Liver (tissue), 9 donors: Measurements from ENCODE around the gene MTURN. TPM values are rescaled to one million over a fixed set of nuclear protein-coding genes. Genes with fewer than 3 reads are reported as not detected.

Source experiments
- DNase-seq: peaks from one replicate; pipeline ENCODE4 v3.0.0-alpha.2; 2017; ENCODE audit warnings: low spot score
- H3K27ac ChIP-seq, 2 donors: one replicate each; pipeline ENCODE4 v1.7.0; 2013; ENCODE audit warnings: inconsistent platforms in 2 of 2, low read length in 2 of 2, control low read depth in 1 of 2, low read depth in 1 of 2, mild to moderate bottlenecking in 1 of 2
- H3K27me3 ChIP-seq, 4 donors: one replicate each; pipeline versions ENCODE4 v1.6.1 to v1.7.0; 2013; ENCODE audit warnings: low read length in 3 of 4, inconsistent platforms in 1 of 4, mild to moderate bottlenecking in 1 of 4, moderate library complexity in 1 of 4; ENCODE audit not compliant: control insufficient read depth in 4 of 4, insufficient read depth in 4 of 4
- H3K36me3 ChIP-seq, 4 donors: one replicate each; pipeline versions ENCODE4 v1.6.1 to v1.7.0; 2013; ENCODE audit warnings: low read length in 3 of 4, mild to moderate bottlenecking in 3 of 4, low read depth in 1 of 4, moderate library complexity in 1 of 4; ENCODE audit not compliant: control insufficient read depth in 4 of 4, insufficient read depth in 3 of 4
- H3K4me1 ChIP-seq, 4 donors: one replicate each; pipeline versions ENCODE4 v1.6.1 to v1.7.0; 2013; ENCODE audit warnings: low read length in 3 of 4, mild to moderate bottlenecking in 3 of 4, moderate library complexity in 1 of 4; ENCODE audit not compliant: control insufficient read depth in 4 of 4, insufficient read depth in 4 of 4
- H3K4me3 ChIP-seq, 3 donors: one replicate each; pipeline versions ENCODE4 v1.6.1 to v1.7.0; 2013; ENCODE audit warnings: low read length in 3 of 3, control low read depth in 1 of 3, low read depth in 1 of 3, mild to moderate bottlenecking in 1 of 3
- H3K9ac ChIP-seq, 2 donors: one replicate each; pipeline ENCODE4 v1.7.0; 2013; ENCODE audit warnings: low read length in 2 of 2, mild to moderate bottlenecking in 2 of 2, moderate library complexity in 2 of 2, control low read depth in 1 of 2, low read depth in 1 of 2
- H3K9me3 ChIP-seq, 4 donors: one replicate each; pipeline versions ENCODE4 v1.6.1 to v1.7.0; 2013; ENCODE audit warnings: low read length in 3 of 4; ENCODE audit not compliant: control insufficient read depth in 4 of 4
- EGR1 ChIP-seq, 2 donors: IDR thresholded peaks; 2 replicates each; pipeline ENCODE4 v1.6.1; 2016 to 2018; ENCODE audit warnings: antibody characterized with exemption in 2 of 2, low read depth in 2 of 2
- FOXA1 ChIP-seq: IDR thresholded peaks from 2 replicates; pipeline ENCODE4 v1.6.1; 2016; ENCODE audit warnings: antibody characterized with exemption
- FOXA2 ChIP-seq: IDR thresholded peaks from 2 replicates; pipeline ENCODE4 v1.6.1; 2016; ENCODE audit warnings: antibody characterized with exemption
- GABPA ChIP-seq, 2 donors: IDR thresholded peaks in 1 of 2; conservative IDR thresholded peaks in 1 of 2; 2 replicates each; pipeline ENCODE4 v1.6.1; 2016; ENCODE audit warnings: antibody characterized with exemption in 2 of 2, mild to moderate bottlenecking in 1 of 2, moderate library complexity in 1 of 2
- HNF4A ChIP-seq, 2 donors: conservative IDR thresholded peaks; 2 replicates each; pipeline ENCODE4 v1.6.1; 2016; ENCODE audit warnings: antibody characterized with exemption in 2 of 2, mild to moderate bottlenecking in 2 of 2
- HNF4G ChIP-seq: IDR thresholded peaks from 2 replicates; pipeline ENCODE4 v1.6.1; 2016; ENCODE audit warnings: antibody characterized with exemption
- JUND ChIP-seq, 2 donors: IDR thresholded peaks; 2 replicates each; pipeline ENCODE4 v1.6.1; 2016; ENCODE audit warnings: antibody characterized with exemption in 2 of 2
- NR2F2 ChIP-seq: IDR thresholded peaks from 2 replicates; pipeline ENCODE4 v1.6.1; 2016; ENCODE audit warnings: antibody characterized with exemption
- RAD21 ChIP-seq, 2 donors: IDR thresholded peaks; 2 replicates each; pipeline ENCODE4 v1.6.1; 2016; ENCODE audit warnings: antibody characterized with exemption in 2 of 2, mild to moderate bottlenecking in 2 of 2
- RXRA ChIP-seq, 2 donors: IDR thresholded peaks; 2 replicates each; pipeline ENCODE4 v1.6.1; 2017 to 2018; ENCODE audit warnings: antibody characterized with exemption in 2 of 2, mild to moderate bottlenecking in 1 of 2
- SP1 ChIP-seq: IDR thresholded peaks from 2 replicates; pipeline ENCODE4 v1.6.1; 2018; ENCODE audit warnings: antibody characterized with exemption, mild to moderate bottlenecking
- YY1 ChIP-seq: IDR thresholded peaks from 2 replicates; pipeline ENCODE4 v1.6.1; 2016; ENCODE audit warnings: antibody characterized with exemption, mild to moderate bottlenecking
- WGBS: extraction: QIAGEN DNeasy Blood & Tissue Kit; methylation state at CpG from one replicate; pipeline ENCODE4 v1.1.7; 2013; 5-methylcytosine and 5-hydroxymethylcytosine counted together
- polyA plus RNA-seq, 2 donors: library from polyadenylated mRNA; stranded (reverse) in 1 of 2; unstranded in 1 of 2; fragments of 200-250 nt in 1 of 2; fragments of >200 nt in 1 of 2; fragmentation: Nextera tagmentation in 1 of 2; extraction: Ambion mirVana in 1 of 2; gene quantifications; one replicate each; pipeline versions ENCODE4 v1.2.1 to v1.2.3, GENCODE V29; 2013 to 2015
- total RNA-seq, 2 donors: library from RNA; depleted of rRNA; stranded (reverse); fragments of >200 nt; gene quantifications; one replicate each; pipeline ENCODE4 v1.2.3, GENCODE V29; 2014
- TF ChIP-seq, protein P1 (sequence below): IDR thresholded peaks from 2 replicates; pipeline ENCODE4 v1.6.1; 2016; ENCODE audit warnings: antibody characterized with exemption
- TF ChIP-seq, protein P2 (sequence below): IDR thresholded peaks from 2 replicates; pipeline ENCODE4 v1.6.1; 2016; ENCODE audit warnings: antibody characterized with exemption, mild to moderate bottlenecking
- TF ChIP-seq, protein P3 (sequence below): IDR thresholded peaks from 2 replicates; pipeline ENCODE4 v1.6.1; 2016; ENCODE audit warnings: antibody characterized with exemption
- TF ChIP-seq, protein P4 (sequence below): fragments of 150-350 bp; IDR thresholded peaks from 2 replicates; pipeline ENCODE4 v1.5.1; 2017; ENCODE audit warnings: improper control_type of control experiment, low read depth, low read length; ENCODE audit not compliant: missing input control
- TF ChIP-seq, protein P5 (sequence below): IDR thresholded peaks from 2 replicates; pipeline ENCODE4 v1.6.1; 2016; ENCODE audit warnings: antibody characterized with exemption
- donor health status: healthy.
- donor health status: healthy.
- donor health status: healthy.
- donor health status: healthy.
- donor health status: healthy.

MTURN gene
- total and polyA plus RNA-seq, 4 donors: 2.4 to 14.4 (median 6.1) TPM

DNA sequence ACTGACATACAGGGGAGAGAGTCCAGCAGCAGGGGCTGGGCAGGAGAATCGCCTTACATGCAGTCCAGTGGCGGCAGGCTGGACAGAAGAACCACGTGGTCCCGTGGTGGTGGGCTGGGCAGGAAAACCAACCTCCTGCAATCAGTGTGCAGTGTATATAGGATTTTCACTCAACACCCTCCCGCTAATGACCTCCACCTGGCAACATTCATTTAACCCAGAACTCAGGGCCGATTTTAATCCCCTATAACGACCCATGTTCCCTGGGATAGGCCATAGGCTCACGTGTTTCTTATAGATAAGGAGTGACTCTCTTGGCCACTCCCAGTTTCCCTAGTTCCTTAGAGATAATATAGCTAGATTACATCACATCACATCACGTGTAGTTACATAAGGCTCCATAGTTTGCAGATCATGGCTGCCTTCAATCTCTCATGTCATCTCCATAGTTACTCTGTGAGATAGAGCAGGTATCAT, 19.4 kb downstream of the MTURN start:
- Histone ChIP-seq H3K36me3 (no peaks in the 10 kb centered on the region), H3K4me1 (no peaks in the 10 kb centered on the region), H3K27ac (no peak overlapping the region), H3K9me3 (no peaks in the 10 kb centered on the region), H3K27me3 (no peaks in the 10 kb centered on the region), H3K4me3 (no peak overlapping the region), H3K9ac (no peak overlapping the region)
- TF ChIP-seq HNF4A (conservative IDR thresholded peaks at IDR 0.05): no peak
- TF ChIP-seq FOXA2: no peak
- TF ChIP-seq, protein P1, sequence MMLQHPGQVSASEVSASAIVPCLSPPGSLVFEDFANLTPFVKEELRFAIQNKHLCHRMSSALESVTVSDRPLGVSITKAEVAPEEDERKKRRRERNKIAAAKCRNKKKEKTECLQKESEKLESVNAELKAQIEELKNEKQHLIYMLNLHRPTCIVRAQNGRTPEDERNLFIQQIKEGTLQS: no peak
- TF ChIP-seq, protein P2, sequence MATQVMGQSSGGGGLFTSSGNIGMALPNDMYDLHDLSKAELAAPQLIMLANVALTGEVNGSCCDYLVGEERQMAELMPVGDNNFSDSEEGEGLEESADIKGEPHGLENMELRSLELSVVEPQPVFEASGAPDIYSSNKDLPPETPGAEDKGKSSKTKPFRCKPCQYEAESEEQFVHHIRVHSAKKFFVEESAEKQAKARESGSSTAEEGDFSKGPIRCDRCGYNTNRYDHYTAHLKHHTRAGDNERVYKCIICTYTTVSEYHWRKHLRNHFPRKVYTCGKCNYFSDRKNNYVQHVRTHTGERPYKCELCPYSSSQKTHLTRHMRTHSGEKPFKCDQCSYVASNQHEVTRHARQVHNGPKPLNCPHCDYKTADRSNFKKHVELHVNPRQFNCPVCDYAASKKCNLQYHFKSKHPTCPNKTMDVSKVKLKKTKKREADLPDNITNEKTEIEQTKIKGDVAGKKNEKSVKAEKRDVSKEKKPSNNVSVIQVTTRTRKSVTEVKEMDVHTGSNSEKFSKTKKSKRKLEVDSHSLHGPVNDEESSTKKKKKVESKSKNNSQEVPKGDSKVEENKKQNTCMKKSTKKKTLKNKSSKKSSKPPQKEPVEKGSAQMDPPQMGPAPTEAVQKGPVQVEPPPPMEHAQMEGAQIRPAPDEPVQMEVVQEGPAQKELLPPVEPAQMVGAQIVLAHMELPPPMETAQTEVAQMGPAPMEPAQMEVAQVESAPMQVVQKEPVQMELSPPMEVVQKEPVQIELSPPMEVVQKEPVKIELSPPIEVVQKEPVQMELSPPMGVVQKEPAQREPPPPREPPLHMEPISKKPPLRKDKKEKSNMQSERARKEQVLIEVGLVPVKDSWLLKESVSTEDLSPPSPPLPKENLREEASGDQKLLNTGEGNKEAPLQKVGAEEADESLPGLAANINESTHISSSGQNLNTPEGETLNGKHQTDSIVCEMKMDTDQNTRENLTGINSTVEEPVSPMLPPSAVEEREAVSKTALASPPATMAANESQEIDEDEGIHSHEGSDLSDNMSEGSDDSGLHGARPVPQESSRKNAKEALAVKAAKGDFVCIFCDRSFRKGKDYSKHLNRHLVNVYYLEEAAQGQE: no peak
- TF ChIP-seq, protein P3, sequence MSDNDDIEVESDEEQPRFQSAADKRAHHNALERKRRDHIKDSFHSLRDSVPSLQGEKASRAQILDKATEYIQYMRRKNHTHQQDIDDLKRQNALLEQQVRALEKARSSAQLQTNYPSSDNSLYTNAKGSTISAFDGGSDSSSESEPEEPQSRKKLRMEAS: no peak
- TF ChIP-seq HNF4G: no peak
- TF ChIP-seq EGR1 (IDR thresholded peaks at IDR 0.05; ENCODE audit: low read depth in 2 of 2): no peak
- no peak for TF ChIP-seq RAD21 (IDR thresholded peaks at IDR 0.05)
- no peak for TF ChIP-seq FOXA1
- no peak for TF ChIP-seq JUND (IDR thresholded peaks at IDR 0.05)
- TF ChIP-seq, protein P4, sequence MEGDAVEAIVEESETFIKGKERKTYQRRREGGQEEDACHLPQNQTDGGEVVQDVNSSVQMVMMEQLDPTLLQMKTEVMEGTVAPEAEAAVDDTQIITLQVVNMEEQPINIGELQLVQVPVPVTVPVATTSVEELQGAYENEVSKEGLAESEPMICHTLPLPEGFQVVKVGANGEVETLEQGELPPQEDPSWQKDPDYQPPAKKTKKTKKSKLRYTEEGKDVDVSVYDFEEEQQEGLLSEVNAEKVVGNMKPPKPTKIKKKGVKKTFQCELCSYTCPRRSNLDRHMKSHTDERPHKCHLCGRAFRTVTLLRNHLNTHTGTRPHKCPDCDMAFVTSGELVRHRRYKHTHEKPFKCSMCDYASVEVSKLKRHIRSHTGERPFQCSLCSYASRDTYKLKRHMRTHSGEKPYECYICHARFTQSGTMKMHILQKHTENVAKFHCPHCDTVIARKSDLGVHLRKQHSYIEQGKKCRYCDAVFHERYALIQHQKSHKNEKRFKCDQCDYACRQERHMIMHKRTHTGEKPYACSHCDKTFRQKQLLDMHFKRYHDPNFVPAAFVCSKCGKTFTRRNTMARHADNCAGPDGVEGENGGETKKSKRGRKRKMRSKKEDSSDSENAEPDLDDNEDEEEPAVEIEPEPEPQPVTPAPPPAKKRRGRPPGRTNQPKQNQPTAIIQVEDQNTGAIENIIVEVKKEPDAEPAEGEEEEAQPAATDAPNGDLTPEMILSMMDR: no peak
- TF ChIP-seq, protein P5, sequence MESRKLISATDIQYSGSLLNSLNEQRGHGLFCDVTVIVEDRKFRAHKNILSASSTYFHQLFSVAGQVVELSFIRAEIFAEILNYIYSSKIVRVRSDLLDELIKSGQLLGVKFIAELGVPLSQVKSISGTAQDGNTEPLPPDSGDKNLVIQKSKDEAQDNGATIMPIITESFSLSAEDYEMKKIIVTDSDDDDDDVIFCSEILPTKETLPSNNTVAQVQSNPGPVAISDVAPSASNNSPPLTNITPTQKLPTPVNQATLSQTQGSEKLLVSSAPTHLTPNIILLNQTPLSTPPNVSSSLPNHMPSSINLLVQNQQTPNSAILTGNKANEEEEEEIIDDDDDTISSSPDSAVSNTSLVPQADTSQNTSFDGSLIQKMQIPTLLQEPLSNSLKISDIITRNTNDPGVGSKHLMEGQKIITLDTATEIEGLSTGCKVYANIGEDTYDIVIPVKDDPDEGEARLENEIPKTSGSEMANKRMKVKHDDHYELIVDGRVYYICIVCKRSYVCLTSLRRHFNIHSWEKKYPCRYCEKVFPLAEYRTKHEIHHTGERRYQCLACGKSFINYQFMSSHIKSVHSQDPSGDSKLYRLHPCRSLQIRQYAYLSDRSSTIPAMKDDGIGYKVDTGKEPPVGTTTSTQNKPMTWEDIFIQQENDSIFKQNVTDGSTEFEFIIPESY: no peak
- TF ChIP-seq NR2F2: no peak
- TF ChIP-seq SP1: no peak
- no peak for TF ChIP-seq RXRA (IDR thresholded peaks at IDR 0.05)
- no peak for TF ChIP-seq GABPA (IDR thresholded peaks at IDR 0.05 in 1 of 2, conservative IDR thresholded peaks at IDR 0.05 in 1 of 2)
- TF ChIP-seq YY1: no peak
- 91% methylated on average over 9 of the region's 9 CpGs for WGBS
- DNase-seq: no peak

DNA sequence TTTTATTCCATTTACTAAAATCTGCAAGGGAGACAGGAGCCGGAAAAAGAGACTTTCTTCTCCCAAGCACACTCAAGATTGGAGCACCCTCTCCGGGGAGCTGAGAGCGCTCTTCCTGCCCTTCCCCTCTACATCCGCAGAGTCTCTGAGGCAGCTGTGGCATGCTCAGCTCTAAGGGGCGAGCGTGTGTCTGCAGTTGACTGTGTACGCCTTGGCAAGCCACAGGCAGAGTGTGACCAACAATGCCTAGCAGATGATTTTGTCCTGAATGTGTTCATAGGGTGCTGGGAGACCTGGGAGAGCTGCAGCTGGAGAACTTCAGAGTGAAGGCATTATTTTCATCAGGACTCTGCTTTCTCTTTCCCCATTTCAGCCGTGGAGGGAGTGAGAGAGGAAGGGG, 20.7 kb downstream of the MTURN start:
- no peak for DNase-seq
- Histone ChIP-seq H3K9ac (no peak overlapping the region), H3K4me1 (no peaks in the 10 kb centered on the region), H3K27ac (no peak overlapping the region), H3K4me3 (no peak overlapping the region), H3K36me3 (no peaks in the 10 kb centered on the region), H3K9me3 (no peaks in the 10 kb centered on the region), H3K27me3 (no peaks in the 10 kb centered on the region)
- WGBS: 89% methylated on average over 8 of the region's 8 CpGs
- TF ChIP-seq RAD21 (IDR thresholded peaks at IDR 0.05) (no peak), SP1 (no peak), HNF4A (conservative IDR thresholded peaks at IDR 0.05) (no peak)
